NCI-H526 treated with DMSO at 0.1 percent for 48 hours (cell line): ENCODE data around the gene POLR2B.
"Not testable (repeated sequence)": the region's sequence is repeated elsewhere in the genome, so short reads cannot be mapped to it uniquely, and the experiment has no call there.

ENCODE experiments used
- DNase-seq: peaks from one replicate; lab custom pipeline; 2025; lab: John Stamatoyannopoulos, UW

POLR2B gene

DNA sequence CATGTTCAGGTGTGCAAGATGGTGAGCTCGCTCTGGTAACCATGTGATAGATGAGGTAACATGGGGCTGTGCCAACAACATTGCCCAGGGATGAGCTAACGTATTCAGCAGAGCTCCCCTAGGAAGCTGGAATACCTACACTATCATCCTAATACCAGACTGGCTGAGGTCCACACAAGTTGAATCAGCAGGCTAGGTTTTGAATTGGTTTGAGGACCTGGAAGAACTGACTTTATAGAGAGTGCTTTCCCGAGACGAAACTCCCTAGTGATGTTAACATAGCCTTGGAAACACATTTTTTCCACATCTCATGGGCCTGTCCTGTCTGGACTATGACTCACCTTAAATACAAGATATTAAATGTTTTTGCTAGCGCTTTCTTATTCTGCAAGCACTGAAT, 74.8 kb downstream of the POLR2B start:
- DNase-seq = no peak

- no peak for DNase-seq
Measured at GRCh38 chr4:57055886-57056285, 77.2 kb downstream of the POLR2B start.

DNA sequence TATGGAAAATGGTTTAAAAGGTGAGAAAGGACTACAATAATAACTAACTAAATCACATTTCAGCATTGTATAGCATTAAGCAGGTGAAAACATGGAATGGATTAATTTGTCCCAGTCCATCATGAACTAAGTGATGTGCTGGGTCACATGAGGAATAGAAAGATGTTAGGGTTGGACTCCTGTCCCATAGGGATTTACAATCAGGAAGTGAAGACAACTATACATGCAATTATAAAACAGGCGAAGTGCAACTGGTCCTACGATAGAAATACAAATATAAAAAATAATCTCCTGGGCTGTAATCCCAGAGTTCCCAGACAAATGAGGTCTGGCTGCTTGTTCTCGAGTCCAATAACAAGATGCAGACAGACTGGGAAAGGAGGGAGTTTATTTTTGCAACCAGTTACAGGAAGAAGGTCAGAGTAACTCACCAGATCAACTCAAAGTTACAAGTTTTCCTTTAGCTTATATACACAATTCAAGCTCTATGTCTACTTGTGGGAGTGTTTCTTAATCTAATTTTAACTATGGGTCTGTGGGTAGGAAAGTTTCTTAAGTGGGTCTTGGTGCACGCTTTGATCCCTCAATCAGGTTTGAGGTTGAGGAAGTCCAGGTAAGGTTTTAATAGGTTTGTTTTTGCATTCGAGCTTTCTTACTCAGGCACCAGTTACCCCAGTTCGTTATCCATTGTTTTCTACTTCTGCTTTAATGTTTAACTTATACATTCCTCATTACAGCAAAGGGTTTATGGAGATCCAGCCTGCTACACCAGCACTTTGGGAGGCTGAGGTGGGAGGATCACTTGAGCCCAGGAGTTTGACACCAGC, 81.4 kb downstream of the POLR2B start:
- no peak for DNase-seq

DNA sequence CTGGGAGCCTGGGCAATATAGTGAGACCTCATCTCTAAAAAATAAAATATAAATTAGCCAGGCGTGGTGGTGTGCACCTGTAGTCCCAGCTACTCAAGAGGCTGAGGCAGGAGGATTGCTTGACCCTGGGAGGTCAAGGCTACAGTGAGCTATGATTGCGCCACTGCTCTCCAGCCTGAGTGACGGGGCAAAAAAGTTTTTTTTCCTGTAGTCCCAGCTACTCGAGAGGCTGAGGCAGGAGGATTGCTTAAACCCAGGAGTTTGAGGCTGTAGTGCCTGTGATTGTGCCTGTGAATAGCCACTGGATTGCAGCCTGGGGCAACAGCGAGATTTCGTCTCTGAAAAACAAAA, 82.0 kb downstream of the POLR2B start:
- not testable (repeated sequence) for DNase-seq

GRCh38 chr4:57061395-57061794, 82.7 kb downstream of the POLR2B start:
- DNase-seq = no peak

DNA sequence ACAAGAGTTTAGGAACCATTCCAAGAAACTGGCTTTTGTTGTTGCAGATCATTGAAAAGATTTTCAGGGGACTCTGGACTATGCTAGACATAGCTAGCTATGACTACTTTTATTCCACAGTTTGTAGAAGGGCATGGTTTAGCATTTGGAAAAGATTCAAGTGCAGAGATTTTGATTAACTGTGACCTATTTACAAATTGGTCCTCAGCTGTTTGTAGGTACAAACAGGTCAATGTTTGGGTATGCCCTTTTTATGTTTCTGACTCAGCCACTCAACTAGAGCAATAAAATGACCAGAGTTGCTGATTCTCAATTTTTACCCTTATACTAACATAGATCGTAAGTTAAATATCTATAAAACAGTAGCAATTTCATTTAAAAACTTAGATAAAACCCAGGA, 84.8 kb downstream of the POLR2B start:
- no peak for DNase-seq

GRCh38 chr4:57064120-57064519, 85.4 kb downstream of the POLR2B start:
- DNase-seq = no peak

- no peak for DNase-seq
Measured at GRCh38 chr4:57064811-57065711, 86.4 kb downstream of the POLR2B start.

GRCh38 chr4:57065730-57066482, 87.2 kb downstream of the POLR2B start:
- no peak for DNase-seq

DNA sequence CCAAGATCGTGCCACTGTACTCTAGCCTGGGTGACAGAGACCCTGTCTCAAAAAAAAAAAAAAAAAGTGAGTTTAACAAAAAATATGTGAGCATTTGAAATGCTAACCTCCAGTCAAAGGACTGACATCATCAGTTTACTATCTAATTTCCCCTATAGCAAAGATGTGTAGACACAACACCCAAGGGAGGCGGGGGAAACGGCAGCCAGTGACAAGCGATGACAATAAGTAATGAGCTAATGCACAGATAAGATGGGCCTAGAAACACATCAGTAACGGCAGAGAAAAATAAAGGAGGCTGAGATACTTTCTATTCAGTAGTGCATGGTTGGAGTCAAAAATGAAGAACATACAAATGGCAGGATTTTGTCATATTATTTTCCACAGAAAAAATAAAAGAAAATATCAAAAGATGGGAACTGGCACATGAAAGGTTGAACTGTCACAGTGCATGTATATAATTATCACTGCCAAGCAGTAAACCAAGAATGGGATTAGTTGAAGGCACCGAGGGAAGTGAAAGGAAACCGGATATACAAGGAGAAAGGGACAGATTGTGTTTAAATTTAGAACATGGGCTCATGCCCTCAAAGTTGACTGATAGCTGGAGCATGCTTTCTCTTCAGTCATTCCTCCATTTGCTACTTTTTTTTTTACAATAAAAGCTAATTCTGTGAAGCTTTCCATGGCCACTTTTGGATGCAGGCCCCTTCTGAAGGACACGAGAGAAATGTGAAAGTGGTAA, 89.7 kb downstream of the POLR2B start:
- no peak for DNase-seq

GRCh38 chr4:57070461-57070860, 91.8 kb downstream of the POLR2B start:
- DNase-seq = no peak

DNA sequence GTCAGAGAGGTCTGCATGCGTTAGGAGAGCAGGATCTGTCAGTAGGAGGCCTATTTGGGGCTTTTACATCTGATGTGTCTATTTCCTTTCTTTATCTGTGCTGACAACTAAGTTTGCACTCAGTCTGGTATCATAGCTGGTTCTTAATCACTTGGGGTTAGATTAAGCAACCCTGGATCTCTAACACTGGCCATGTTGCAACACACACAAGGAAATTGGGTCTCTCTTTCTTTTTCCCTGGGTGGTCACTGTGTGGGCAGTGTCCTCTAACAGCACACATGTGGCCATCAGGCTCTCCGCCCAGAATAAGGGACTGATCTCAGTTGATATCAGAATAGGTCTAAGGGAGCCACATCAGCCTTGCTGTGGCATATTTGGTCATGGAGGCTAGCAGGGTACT, 92.6 kb downstream of the POLR2B start:
- DNase-seq = no peak

DNA sequence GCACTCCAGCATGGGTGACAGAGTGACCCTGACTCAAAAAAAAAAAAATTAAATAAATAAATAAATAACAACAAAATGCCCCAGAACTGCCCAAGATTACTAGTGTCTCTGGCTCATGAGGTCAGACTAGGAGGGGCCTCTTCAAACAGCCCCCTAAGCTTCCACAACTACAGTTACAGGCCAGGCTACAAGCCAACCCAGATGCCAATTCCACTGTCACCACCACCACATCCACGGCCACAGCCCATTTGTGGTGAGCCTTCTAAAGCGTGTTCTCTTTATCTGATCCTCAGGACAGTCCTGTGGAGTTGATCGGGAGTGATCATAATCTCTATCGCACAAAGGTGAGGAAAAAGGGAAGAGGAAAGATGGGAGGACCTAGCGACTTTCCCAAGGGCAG, 94.9 kb downstream of the POLR2B start:
- DNase-seq = no peak

GRCh38 chr4:57074744-57075143, 96.0 kb downstream of the POLR2B start:
- no peak for DNase-seq

DNA sequence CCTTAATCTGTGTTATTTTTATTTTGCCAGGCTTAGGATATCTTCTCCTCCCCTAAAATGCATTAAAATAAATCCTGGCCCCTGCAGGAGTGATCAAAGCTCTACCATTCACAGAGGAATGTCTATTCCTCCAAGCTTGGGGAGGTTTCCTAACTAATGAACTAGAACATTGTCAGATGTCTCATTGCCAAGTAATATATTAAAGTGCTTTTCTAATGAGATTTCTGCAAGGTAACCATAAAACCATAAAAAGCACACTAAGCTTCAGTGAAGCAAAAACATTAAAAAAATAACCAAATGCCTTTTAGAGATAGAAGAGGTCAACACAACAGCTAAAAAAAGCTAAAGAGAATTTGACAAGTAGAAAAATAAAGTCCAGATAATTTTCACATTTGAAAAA, 96.7 kb downstream of the POLR2B start:
- no peak for DNase-seq

GRCh38 chr4:57076646-57077045, 98.0 kb downstream of the POLR2B start:
- no peak for DNase-seq

- no peak for DNase-seq
Measured at GRCh38 chr4:57077550-57078343, 99.1 kb downstream of the POLR2B start.

DNA sequence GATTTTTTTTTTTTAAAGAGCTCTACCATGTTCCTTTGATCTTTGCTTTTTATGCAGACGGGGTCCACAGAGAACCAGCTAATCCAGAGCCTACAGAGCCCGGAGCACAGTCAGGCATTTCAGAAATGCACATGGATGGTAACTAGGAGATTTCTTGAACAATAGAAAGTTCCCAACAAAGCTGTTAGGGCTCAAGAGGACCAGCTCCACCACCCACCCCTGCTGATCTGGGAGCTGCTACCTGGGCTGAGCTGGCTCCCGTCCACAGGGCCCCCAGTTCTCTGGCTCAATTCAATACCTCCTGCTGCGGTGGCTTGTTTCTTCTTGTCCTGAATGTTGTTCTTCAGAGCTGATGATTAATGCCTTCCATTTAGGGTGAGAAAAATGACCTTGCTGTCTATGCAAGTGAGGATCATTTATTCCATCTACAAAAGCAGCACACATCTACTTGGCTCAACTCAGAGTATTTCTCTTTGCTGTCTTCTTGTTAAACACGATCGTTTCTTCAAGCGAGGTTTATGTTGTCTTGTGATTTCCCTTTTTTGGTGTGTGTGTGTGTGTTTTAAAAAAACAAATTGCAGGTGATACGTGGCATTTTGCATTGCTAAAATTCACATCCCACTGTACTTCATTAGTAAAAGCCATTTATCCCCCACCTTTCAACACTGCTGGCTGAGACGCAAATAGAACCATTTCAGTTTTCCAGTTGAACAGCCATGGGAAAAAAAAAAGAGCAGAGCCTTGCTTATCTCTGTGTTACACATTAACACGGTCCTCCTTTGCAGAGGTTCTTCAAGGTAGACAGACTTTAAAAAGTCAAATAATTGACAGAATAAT, 100.2 kb downstream of the POLR2B start:
- DNase-seq = no peak
